Stimulated activated memory B cell treated with anti-CD40 and anti-IgM and Interleukin-4, amounts not matched to agents 10 μg/mL and 1 μg/mL and 100 μg/mL, for 72 hours (primary cell): ENCODE data around the gene ERBB2.
"Not testable (repeated sequence)": the region's sequence is repeated elsewhere in the genome, so short reads cannot be mapped to it uniquely, and the experiment has no call there.

Experiments
- ATAC-seq: fragments of 150-1000 bp; cut with Tn5 transposase; 2 replicates; pipeline ENCODE4 v1.10.0; 2021
- H3K27ac Mint-ChIP-seq: one replicate; pipeline ENCODE4 v1.8.0; 2022; ENCODE audit warnings: mild to moderate bottlenecking, mixed read lengths
- H3K27me3 Mint-ChIP-seq: one replicate; pipeline ENCODE4 v1.8.0; 2022; ENCODE audit warnings: mixed read lengths
- H3K36me3 Mint-ChIP-seq: one replicate; pipeline ENCODE4 v1.8.0; 2022; ENCODE audit warnings: mixed read lengths
- H3K4me1 Mint-ChIP-seq: one replicate; pipeline ENCODE4 v1.8.0; 2022; ENCODE audit warnings: mixed read lengths
- H3K4me3 Mint-ChIP-seq: one replicate; pipeline ENCODE4 v1.8.0; 2022; ENCODE audit warnings: mild to moderate bottlenecking, moderate library complexity, mixed read lengths
- H3K9me3 Mint-ChIP-seq: one replicate; pipeline ENCODE4 v1.8.0; 2022; ENCODE audit warnings: mixed read lengths

Gene ERBB2

GRCh38 chr17:39684369-39685192 lies 15.3 kb upstream of the ERBB2 start:
- Mint-ChIP-seq H3K4me3 (no peak overlapping the region), H3K36me3 (peaks cover 33% of the 10 kb centered on the region), H3K4me1 (peaks cover 41% of the 10 kb centered on the region), H3K27ac (no peak overlapping the region), H3K9me3 (no peaks in the 10 kb centered on the region), H3K27me3 (no peaks in the 10 kb centered on the region)
- ATAC-seq, result no peak

GRCh38 chr17:39687101-39687545 lies 12.7 kb upstream of the ERBB2 start:
- H3K9me3 Mint-ChIP-seq, result no peaks in the 10 kb centered on the region

GRCh38 chr17:39687546-39688474 lies 12.1 kb upstream of the ERBB2 start, which contains the start of gene PGAP3:
PGAP3 (minus strand) TSS chr17:39688057; CDS start chr17:39688014, 43 bp downstream.
- Mint-ChIP-seq H3K36me3 (peaks cover 23% of the 10 kb centered on the region), H3K27ac (peak within 1 kb of the TSS; percentile 94), H3K27me3 (no peaks in the 10 kb centered on the region), H3K4me3 (peak within 1 kb of the TSS; percentile 98), H3K9me3 (no peaks in the 10 kb centered on the region), H3K4me1 (peaks cover 23% of the 10 kb centered on the region)
- ATAC-seq, result peak; percentile 96

More at GRCh38 chr17:39687101-39687545, 12.7 kb upstream of the ERBB2 start:
- peaks cover 28% of the 10 kb centered on the region for H3K36me3 Mint-ChIP-seq
- H3K4me3 Mint-ChIP-seq, result peak overlapping the region; percentile 98
- peaks cover 23% of the 10 kb centered on the region for H3K4me1 Mint-ChIP-seq
- ATAC-seq, result no peak
- H3K27me3 Mint-ChIP-seq, result no peaks in the 10 kb centered on the region
- peak overlapping the region; percentile 94 for H3K27ac Mint-ChIP-seq

- no peak for ATAC-seq
- Mint-ChIP-seq H3K9me3 (no peaks in the 10 kb centered on the region), H3K4me1 (peaks cover 23% of the 10 kb centered on the region), H3K36me3 (peaks cover 17% of the 10 kb centered on the region), H3K27me3 (no peaks in the 10 kb centered on the region), H3K27ac (peak overlapping the region; percentile 94), H3K4me3 (peak overlapping the region; percentile 98)
These were observed 11.4 kb upstream of the ERBB2 start for GRCh38 chr17:39688475-39688835.

- peak overlapping the region; percentile 98 for H3K4me3 Mint-ChIP-seq
- peaks cover 17% of the 10 kb centered on the region for H3K36me3 Mint-ChIP-seq
- ATAC-seq, result no peak
- peak overlapping the region; percentile 94 for H3K27ac Mint-ChIP-seq
- H3K4me1 Mint-ChIP-seq, result peaks cover 23% of the 10 kb centered on the region
- no peaks in the 10 kb centered on the region for H3K27me3 Mint-ChIP-seq
- no peaks in the 10 kb centered on the region for H3K9me3 Mint-ChIP-seq
These were observed 10.9 kb upstream of the ERBB2 start for GRCh38 chr17:39688945-39689344.

GRCh38 chr17:39694593-39694992 lies 5.3 kb upstream of the ERBB2 start:
- Mint-ChIP-seq H3K36me3 (peaks cover 19% of the 10 kb centered on the region), H3K27me3 (peaks cover 20% of the 10 kb centered on the region), H3K4me3 (no peak overlapping the region), H3K4me1 (peaks cover 3% of the 10 kb centered on the region), H3K27ac (no peak overlapping the region), H3K9me3 (no peaks in the 10 kb centered on the region)
- no peak for ATAC-seq

- ATAC-seq, result no peak
- Mint-ChIP-seq H3K27ac (no peak overlapping the region), H3K9me3 (no peaks in the 10 kb centered on the region), H3K36me3 (peaks cover 19% of the 10 kb centered on the region), H3K4me3 (no peak overlapping the region), H3K27me3 (peaks cover 25% of the 10 kb centered on the region), H3K4me1 (peaks cover 8% of the 10 kb centered on the region)
These were observed 4.8 kb upstream of the ERBB2 start for GRCh38 chr17:39695089-39695474.

GRCh38 chr17:39696731-39697130 lies 3.1 kb upstream of the ERBB2 start:
- no peak overlapping the region for H3K27ac Mint-ChIP-seq
- peaks cover 41% of the 10 kb centered on the region for H3K27me3 Mint-ChIP-seq

GRCh38 chr17:39697961-39698360 lies 1.9 kb upstream of the ERBB2 start:
- no peak for ATAC-seq
- Mint-ChIP-seq H3K4me1 (peaks cover 21% of the 10 kb centered on the region), H3K36me3 (peaks cover 19% of the 10 kb centered on the region), H3K27me3 (peaks cover 43% of the 10 kb centered on the region), H3K27ac (no peak overlapping the region), H3K9me3 (no peaks in the 10 kb centered on the region), H3K4me3 (no peak overlapping the region)

More at GRCh38 chr17:39696731-39697130, 3.1 kb upstream of the ERBB2 start:
- Mint-ChIP-seq H3K4me3 (no peak overlapping the region), H3K4me1 (peaks cover 21% of the 10 kb centered on the region), H3K9me3 (no peaks in the 10 kb centered on the region), H3K36me3 (peaks cover 19% of the 10 kb centered on the region)
- ATAC-seq, result no peak

- not testable (repeated sequence) for ATAC-seq, H3K9me3 Mint-ChIP-seq
- peak overlapping the region; percentile 58 for H3K27ac Mint-ChIP-seq
- H3K27me3 Mint-ChIP-seq, result peaks cover 43% of the 10 kb centered on the region
- H3K4me1 Mint-ChIP-seq, result peaks cover 31% of the 10 kb centered on the region
- peak overlapping the region; percentile 47 for H3K4me3 Mint-ChIP-seq
- H3K36me3 Mint-ChIP-seq, result peaks cover 19% of the 10 kb centered on the region
These were observed 577 bp upstream of the ERBB2 start for GRCh38 chr17:39699157-39699817.

GRCh38 chr17:39700148-39700987 lies 504 bp downstream of the ERBB2 start:
- H3K27me3 Mint-ChIP-seq, result peaks cover 43% of the 10 kb centered on the region
- peaks cover 37% of the 10 kb centered on the region for H3K4me1 Mint-ChIP-seq
- peak; percentile 40 for ATAC-seq
- peaks cover 13% of the 10 kb centered on the region for H3K36me3 Mint-ChIP-seq
- no peaks in the 10 kb centered on the region for H3K9me3 Mint-ChIP-seq
- H3K4me3 Mint-ChIP-seq, result no peak overlapping the region
- no peak overlapping the region for H3K27ac Mint-ChIP-seq

GRCh38 chr17:39701012-39701783 lies 1.3 kb downstream of the ERBB2 start:
- Mint-ChIP-seq H3K27ac (no peak overlapping the region), H3K9me3 (no peaks in the 10 kb centered on the region), H3K4me3 (no peak overlapping the region), H3K4me1 (peaks cover 37% of the 10 kb centered on the region), H3K36me3 (peaks cover 13% of the 10 kb centered on the region), H3K27me3 (peaks cover 43% of the 10 kb centered on the region)
- no peak for ATAC-seq

GRCh38 chr17:39701784-39702422 lies 2.0 kb downstream of the ERBB2 start:
- Mint-ChIP-seq H3K36me3 (peaks cover 13% of the 10 kb centered on the region), H3K4me3 (no peak overlapping the region), H3K4me1 (peaks cover 41% of the 10 kb centered on the region), H3K27me3 (peaks cover 43% of the 10 kb centered on the region), H3K27ac (no peak overlapping the region), H3K9me3 (no peaks in the 10 kb centered on the region)
- ATAC-seq, result no peak
